GM18499 (cell line): ENCODE data around the gene TLR9.
"Not testable (repeated sequence)": the region's sequence is repeated elsewhere in the genome, so short reads cannot be mapped to it uniquely, and the experiment has no call there.

Experiments used
- ATAC-seq: cut with Tn5 transposase; IDR thresholded peaks from one replicate; pipeline ENCODE4 v1.9.1; 2021; ENCODE audit warnings: moderate number of reproducible peaks; ENCODE audit not compliant: insufficient read depth, unreplicated experiment

The TLR9 gene

GRCh38 chr3:52197842-52198625, 27.4 kb downstream of the TLR9 start, which contains the start of gene ALAS1:
TSS of gene ALAS1 (plus strand) at chr3:52198160. CDS start at chr3:52199242, 1,082 bp downstream.
- peak; percentile 39 for ATAC-seq

- ATAC-seq, result no peak
These were observed 28.0 kb downstream of the TLR9 start for GRCh38 chr3:52197499-52197841.

DNA sequence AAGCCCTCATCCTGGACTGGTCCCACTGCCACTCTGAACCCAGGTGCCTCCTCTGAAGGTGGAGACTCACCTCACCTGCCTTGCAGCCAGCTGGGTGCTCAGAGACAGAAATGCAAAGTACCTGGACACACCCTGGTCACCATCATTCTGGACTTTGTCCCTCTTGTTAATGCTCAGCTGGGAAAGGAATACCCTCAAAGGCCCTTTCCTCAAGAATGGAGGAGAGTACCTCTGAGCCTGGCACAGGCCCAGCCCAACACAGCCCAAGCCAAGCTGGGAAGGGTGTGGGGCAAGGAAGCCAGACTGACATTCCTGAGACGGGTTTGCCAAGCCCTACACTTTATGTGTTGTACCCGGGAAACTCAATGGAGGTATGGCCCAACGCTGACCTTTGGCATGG, 28.5 kb downstream of the TLR9 start:
- no peak for ATAC-seq

DNA sequence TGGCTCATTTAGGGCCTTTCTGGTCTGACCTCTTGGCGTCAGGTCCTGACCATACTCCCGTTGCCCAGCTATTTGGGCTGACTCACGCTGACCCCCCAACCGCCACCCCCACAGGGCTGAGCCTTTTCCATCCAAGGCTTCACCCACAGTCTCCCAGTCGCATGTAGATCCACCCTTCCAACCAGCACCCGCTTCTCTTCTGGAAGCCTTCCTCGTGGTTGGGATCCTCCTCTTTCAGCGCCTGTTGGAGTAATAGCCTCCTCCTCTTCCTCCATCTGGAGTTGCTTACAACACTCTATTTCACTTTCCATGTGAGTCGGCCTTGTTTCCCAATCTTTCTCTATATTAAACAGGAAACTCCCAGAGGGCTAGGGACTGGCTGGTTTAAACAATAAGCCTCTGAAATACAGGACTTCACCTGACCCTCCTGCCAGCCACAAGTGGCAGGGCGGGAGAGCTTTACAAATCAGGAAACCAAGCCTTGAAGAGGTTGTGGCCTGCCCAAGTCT, 29.6 kb downstream of the TLR9 start:
- no peak for ATAC-seq

DNA sequence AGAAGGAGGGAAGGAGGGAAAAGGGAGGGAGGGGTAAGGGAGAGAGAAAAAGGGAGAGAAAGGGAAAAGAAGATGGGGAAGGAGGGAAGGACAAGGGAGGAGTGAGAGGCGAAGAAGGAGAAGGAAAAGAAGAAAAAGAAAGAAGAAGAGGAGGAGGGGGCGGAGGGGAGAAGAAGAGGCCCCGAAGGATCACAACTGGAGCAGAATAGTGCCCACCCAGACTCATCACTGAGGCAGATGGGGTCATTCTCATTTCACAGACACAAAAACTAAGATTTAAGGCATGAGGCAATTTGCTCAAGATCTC, 30.2 kb downstream of the TLR9 start:
- ATAC-seq, result no peak

DNA sequence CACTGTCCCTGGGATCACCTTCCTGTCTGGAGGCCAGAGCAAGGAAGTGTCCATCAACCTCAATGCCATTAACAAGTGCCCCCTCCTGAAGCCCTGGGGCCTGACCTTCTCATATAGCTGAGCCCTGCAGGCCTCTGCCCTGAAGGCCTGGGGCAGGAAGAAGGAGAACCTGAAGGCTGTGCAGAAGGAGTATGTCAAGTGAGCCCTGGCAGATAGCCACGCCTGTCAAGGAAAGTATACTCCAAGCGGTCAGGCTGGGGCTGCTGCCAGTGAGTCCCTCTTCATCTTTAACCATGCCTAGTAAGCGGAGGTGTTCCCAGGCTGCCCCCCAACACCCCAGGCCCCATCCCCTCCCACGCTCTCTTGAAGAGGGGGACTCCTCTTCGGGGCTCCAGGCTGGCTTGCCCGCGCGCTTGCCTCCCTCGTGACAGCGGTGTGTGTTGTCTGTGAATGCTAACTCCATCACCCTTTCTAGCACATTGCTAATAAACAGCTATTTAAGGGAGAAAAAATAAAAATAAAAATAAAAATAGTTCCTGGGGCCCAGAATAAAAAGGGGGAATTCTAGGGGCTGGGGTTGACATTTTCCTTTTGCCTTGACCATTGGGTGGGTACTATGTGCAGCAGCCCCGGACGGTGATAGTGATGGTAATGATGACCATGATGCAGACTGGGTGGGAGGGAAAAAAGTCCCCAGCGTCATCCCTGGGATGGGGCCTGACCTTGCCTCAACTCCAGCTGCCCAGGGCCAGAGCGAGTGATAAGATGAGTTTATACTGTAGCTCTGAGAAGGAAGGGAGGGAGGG, 30.8 kb downstream of the TLR9 start:
- ATAC-seq, result no peak

GRCh38 chr3:52193065-52193464, 32.4 kb downstream of the TLR9 start:
- ATAC-seq, result no peak

GRCh38 chr3:52191663-52192062, 33.8 kb downstream of the TLR9 start:
- ATAC-seq, result no peak

- ATAC-seq, result no peak
These were observed 35.0 kb downstream of the TLR9 start for GRCh38 chr3:52190294-52191074.

- ATAC-seq, result no peak
These were observed 36.9 kb downstream of the TLR9 start for GRCh38 chr3:52188556-52188955.

DNA sequence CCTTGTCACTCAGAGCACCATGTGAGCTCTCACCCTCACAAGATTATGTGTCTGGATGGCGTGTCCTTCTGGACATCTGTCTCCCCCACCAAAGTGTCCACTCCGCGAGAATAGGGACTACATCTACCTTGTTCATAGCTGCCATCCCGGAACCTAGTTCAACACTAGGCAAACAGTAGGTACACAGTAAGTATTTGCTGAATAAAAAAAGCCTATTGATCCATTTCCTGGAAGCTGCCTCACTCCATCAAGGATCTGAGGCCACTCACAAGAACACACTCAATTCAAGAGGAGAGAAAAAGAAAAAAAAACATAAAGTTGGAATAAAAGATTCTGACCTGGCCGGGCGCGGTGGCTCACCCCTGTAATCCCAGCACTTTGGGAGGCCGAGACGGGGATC, 38.7 kb downstream of the TLR9 start:
- ATAC-seq, result no peak

- ATAC-seq, result no peak
These were observed 39.6 kb downstream of the TLR9 start for GRCh38 chr3:52185837-52186236.

DNA sequence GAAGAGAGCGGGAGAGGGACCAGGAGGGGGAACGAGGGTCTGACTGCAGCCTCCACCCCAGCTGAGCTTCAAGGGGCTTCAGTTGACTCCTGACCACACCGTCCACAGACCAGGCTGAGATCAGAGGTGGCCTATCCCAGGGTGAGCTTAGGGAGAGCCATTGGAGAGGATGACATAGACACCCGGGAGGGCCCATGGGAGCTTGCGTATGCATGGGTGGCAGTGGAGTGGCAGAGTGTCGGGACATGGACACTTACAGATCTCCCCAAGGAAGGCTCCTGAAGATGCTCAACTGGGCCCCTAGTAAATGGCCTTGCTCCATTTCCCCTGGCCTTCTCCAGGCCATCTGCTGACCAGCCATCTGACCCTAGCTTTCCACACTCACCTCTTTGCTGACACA, 40.1 kb downstream of the TLR9 start:
- no peak for ATAC-seq

GRCh38 chr3:52184690-52185089, 40.8 kb downstream of the TLR9 start:
- ATAC-seq, result no peak

GRCh38 chr3:52183786-52184445, 41.5 kb downstream of the TLR9 start:
- no peak for ATAC-seq

- ATAC-seq, result no peak
These were observed 42.8 kb downstream of the TLR9 start for GRCh38 chr3:52182691-52183090.

DNA sequence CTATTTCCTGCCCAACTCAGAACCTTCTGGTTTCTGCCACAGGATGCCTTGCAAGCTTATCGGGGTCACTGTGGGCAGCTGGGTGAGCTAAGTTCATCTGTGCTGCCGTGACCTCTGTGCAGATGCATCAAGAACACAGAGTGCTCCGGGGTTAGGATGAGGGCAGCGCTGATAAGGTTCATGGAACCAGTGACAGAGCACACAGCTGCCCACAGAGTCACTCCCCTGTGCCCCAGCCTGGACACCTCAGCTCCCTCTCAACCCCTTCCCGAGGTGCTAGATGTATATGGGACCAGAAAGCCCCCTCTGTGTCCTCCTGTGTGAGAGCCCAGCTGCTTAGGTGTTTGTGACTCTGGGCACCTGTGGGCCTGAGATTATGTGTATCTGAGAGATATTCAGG, 43.2 kb downstream of the TLR9 start:
- ATAC-seq, result no peak

DNA sequence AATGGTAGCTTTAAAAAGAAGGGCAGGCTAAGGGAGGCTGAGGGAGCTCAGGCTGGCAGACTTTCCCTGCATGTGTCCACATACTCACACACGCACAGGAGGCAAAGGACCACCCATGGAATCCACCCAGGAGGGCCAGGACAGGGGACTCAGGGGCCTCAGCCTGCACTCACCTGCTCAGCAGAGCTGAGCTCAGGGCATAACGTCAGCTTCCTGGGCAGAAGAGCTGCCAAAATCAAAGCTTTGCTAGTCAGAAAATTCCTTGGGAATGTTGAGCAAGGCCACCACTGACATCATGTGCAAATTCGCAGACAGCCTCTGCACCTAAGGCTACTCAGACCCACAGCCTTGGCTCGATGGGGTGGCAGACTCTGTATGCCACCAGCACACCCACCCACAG, 43.9 kb downstream of the TLR9 start:
- no peak for ATAC-seq

DNA sequence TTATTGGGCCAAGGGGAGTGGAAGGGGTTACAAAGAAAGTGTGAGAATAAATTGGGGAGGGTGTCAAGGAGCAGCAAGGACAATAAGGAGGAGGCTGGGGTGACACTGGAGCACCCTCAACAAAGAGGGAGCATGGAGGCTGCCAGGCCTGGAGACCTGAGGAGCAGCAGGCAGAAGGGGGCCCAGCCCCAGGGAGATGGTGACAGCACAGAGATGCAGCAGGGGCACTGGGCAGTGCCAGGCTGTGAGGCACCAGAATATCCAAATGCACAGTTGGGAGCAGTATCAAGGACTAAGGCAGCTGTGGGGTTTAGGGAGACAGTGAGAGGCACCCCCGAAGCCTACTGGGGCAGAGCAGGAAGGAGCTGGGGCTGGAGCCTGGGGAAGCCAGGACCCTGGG, 46.9 kb downstream of the TLR9 start:
- no peak for ATAC-seq

DNA sequence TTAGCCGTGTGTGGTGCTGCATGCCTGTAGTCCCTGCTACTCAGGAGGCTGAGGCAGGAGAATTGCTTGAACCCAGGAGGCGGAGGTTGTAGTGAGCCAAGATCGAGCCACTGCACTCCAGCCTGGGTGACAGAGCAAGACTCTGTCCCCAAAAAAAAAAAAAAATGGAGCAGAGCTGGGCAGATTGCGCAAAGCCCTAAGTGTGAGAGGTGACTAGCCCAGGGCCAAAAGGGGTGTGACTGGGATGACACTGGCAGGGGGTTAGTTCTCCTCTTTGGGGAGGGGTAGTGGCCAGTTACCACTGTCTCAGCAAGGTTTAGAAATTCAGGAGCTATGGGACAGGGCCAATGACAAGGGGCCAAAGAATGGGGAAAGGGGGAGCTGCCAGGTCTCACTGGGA, 47.3 kb downstream of the TLR9 start:
- ATAC-seq, result not testable (repeated sequence)

DNA sequence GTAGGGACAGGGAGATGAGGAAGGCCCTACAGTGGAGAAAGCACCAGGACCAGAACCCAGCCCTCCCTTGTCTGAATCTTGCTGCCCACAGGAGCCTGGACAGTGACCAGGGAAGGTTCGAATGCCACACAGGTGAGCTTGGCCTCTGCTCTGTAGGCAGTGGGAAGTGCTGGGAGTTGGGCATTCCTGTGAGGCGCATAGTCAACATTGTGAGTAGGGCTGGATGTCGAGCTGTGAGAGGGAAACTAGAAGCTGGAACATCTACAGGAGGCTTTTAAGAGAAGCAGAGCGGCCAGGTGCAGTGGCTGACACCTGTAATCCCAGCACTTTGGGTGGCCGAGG, 47.8 kb downstream of the TLR9 start:
- ATAC-seq, result no peak
